ENCODE measurements around the gene VSTM2B.

- TF ChIP-seq SIN3A (IDR thresholded peaks at IDR 0.05; ENCODE audit: borderline replicate concordance, insufficient read depth, low read length) (no peak), REST (IDR thresholded peaks at IDR 0.05; ENCODE audit: insufficient read depth in 1 of 2, low read depth in 2 of 2, low read length in 2 of 2) (no peak), POLR2AphosphoS5 (IDR thresholded peaks at IDR 0.05; ENCODE audit: low read depth, low read length) (no peak), TAF1 (IDR thresholded peaks at IDR 0.05; ENCODE audit: borderline replicate concordance, insufficient read depth, low read length) (no peak)
Measured at GRCh38 chr19:29482855-29483640, 42.7 kb upstream of the VSTM2B start.
